Measurements from ENCODE around the gene PTBP1. TPM values are rescaled to one million over a fixed set of nuclear protein-coding genes. Genes with fewer than 3 reads are reported as not detected.
A peak's percentile ranks its signal among the peaks of the same experiment; 100 is the strongest.

Gene PTBP1
- total RNA-seq (100 to 1,000 TPM; 168 to 196 TPM), polyA plus RNA-seq (ENCODE audit: insufficient read depth, low read depth, low replicate concordance) (116 TPM)
- long read RNA-seq, donor 1, transcript PTBP1-203 (15 exons, 3,598 nt), result major isoform, 13 of 54 reads
- long read RNA-seq, donor 1, transcript PTBP1-201 (14 exons, 3,155 nt), result minor isoform, 5 of 54 reads
- long read RNA-seq, donor 1, partial matches to known transcripts, result 24 of 54 reads
- long read RNA-seq, donor 1, other reads (novel, unspliced or antisense), result 5 of 54 reads
- long read RNA-seq, donor 2, transcript PTBP1-203 (15 exons, 3,598 nt), result major isoform, 12 of 44 reads
- long read RNA-seq, donor 2, transcript PTBP1-201 (14 exons, 3,155 nt), result minor isoform, 5 of 44 reads
- long read RNA-seq, donor 2, partial matches to known transcripts, result 23 of 44 reads
- long read RNA-seq, donor 2, other reads (novel, unspliced or antisense), result 0 of 44 reads

GRCh38 chr19:796692-797527, at the start of gene PTBP1:
TSS of gene PTBP1 (plus strand) at chr19:797452. CDS start at chr19:797498, 46 bp downstream.
- intact Hi-C loops (cut with DNase I; ENCODE audit: low total_unique reads), result no loop called here
- H3K4me3 ChIP-seq, result peak within 1 kb of the TSS; percentile 96 to 100
- peaks cover 44% of the 10 kb centered on the region for H3K4me1 ChIP-seq
- no peaks in the 10 kb centered on the region for H3K27me3 ChIP-seq
- TF ChIP-seq CTCF (IDR thresholded peaks at IDR 0.05), result peak in 1 of 3 experiments; percentile 41
- no peak for TF ChIP-seq POLR2A (IDR thresholded peaks at IDR 0.05)
- peak; percentile 100 for DNase-seq
- no peaks in the 10 kb centered on the region for H3K36me3 ChIP-seq (ENCODE audit: low read depth, missing control alignments)
- WGBS, 2 donors, result 0 to 1% methylated on average over 3 to 59 of the region's 83 CpGs
- H3K9me3 ChIP-seq, result no peaks in the 10 kb centered on the region
- H3K27ac ChIP-seq, result peak within 1 kb of the TSS; percentile 82 to 99

- no peak overlapping the region for H3K4me3 ChIP-seq
- no peaks in the 10 kb centered on the region for H3K4me1 ChIP-seq
- intact Hi-C loops (cut with DNase I; ENCODE audit: low total_unique reads), result no loop called here
- TF ChIP-seq POLR2A (IDR thresholded peaks at IDR 0.05), result no peak
- TF ChIP-seq CTCF (IDR thresholded peaks at IDR 0.05), result no peak
- H3K9me3 ChIP-seq, result no peaks in the 10 kb centered on the region
- 92 to 93% methylated on average over 8 to 14 of the region's 14 CpGs for WGBS, 2 donors
- no peaks in the 10 kb centered on the region for H3K27me3 ChIP-seq
- DNase-seq, result no peak
- no peak overlapping the region for H3K27ac ChIP-seq
- H3K36me3 ChIP-seq (ENCODE audit: low read depth, missing control alignments), result no peaks in the 10 kb centered on the region
Observed at GRCh38 chr19:748274-748598, 49.0 kb upstream of the PTBP1 start.

GRCh38 chr19:749811-750210, 47.4 kb upstream of the PTBP1 start:
- Histone ChIP-seq H3K27me3 (no peaks in the 10 kb centered on the region), H3K27ac (no peak overlapping the region), H3K36me3 (ENCODE audit: low read depth, missing control alignments) (no peaks in the 10 kb centered on the region), H3K4me3 (no peak overlapping the region), H3K4me1 (no peaks in the 10 kb centered on the region), H3K9me3 (no peaks in the 10 kb centered on the region)
- intact Hi-C loops (cut with DNase I; ENCODE audit: low total_unique reads), result no loop called here
- no peak for TF ChIP-seq CTCF (IDR thresholded peaks at IDR 0.05)
- no peak for TF ChIP-seq POLR2A (IDR thresholded peaks at IDR 0.05)
- no peak for DNase-seq
- WGBS, 2 donors, result 87 to 88% methylated on average over 14 of the region's 14 CpGs

GRCh38 chr19:750640-751423, 46.4 kb upstream of the PTBP1 start, which contains the start of gene MISP:
TSS of gene MISP (plus strand) at chr19:751112. CDS start at chr19:756947, 5,835 bp downstream.
- TF ChIP-seq POLR2A (IDR thresholded peaks at IDR 0.05), result no peak
- no peak for TF ChIP-seq CTCF (IDR thresholded peaks at IDR 0.05)
- no peaks in the 10 kb centered on the region for H3K4me1 ChIP-seq
- no peak within 1 kb of the TSS for H3K27ac ChIP-seq
- H3K27me3 ChIP-seq, result no peaks in the 10 kb centered on the region
- no peak within 1 kb of the TSS for H3K4me3 ChIP-seq
- no peak for DNase-seq
- WGBS, 2 donors, result 49% methylated on average over 5 to 31 of the region's 31 CpGs
- no peaks in the 10 kb centered on the region for H3K9me3 ChIP-seq
- H3K36me3 ChIP-seq (ENCODE audit: low read depth, missing control alignments), result no peaks in the 10 kb centered on the region
- intact Hi-C loops (cut with DNase I; ENCODE audit: low total_unique reads), result no loop called here

All from testis (tissue), 5 donors.